Measurements from ENCODE around the gene MLXIPL.
"Not testable (repeated sequence)": the region's sequence is repeated elsewhere in the genome, so short reads cannot be mapped to it uniquely, and the experiment has no call there.

Gene MLXIPL

GRCh38 chr7:73663033-73663432 lies 38.7 kb upstream of the MLXIPL start:
- Histone ChIP-seq H3K27ac (ENCODE audit: low read depth in 2 of 2, low read length in 2 of 2) (no peak overlapping the region), H3K27me3 (ENCODE audit: control insufficient read depth in 2 of 2, insufficient read depth in 2 of 2, low read length in 2 of 2) (no peaks in the 10 kb centered on the region)

DNA sequence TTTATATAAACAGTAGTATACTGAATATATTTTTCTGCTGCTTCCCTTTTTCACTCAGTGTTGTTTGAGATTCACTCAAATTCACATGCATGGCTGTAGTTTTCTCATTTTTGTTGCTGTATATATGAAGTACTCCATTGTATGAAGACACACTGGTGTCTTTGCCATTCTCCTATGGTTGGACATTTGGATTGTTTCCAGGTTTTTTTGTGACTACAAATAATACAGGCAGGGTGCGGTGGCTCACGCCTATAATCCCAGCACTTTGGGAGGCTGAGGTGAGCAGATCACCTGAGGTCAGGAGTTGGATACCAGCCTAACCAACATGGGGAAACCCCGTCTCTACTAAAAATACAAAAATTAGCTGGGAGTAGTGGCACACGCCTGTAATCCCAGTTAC lies 36.3 kb upstream of the MLXIPL start:
- not testable (repeated sequence) for H3K4me3 ChIP-seq (ENCODE audit: low read length in 2 of 2); H3K27me3 ChIP-seq (ENCODE audit: control insufficient read depth in 2 of 2, insufficient read depth in 2 of 2, low read length in 2 of 2); H3K27ac ChIP-seq (ENCODE audit: low read depth in 2 of 2, low read length in 2 of 2); H3K9ac ChIP-seq (ENCODE audit: low read depth in 1 of 2, low read length in 2 of 2); H3K36me3 ChIP-seq (ENCODE audit: control insufficient read depth in 2 of 2, insufficient read depth in 2 of 2, low read length in 2 of 2); H3K4me1 ChIP-seq (ENCODE audit: control insufficient read depth in 2 of 2, insufficient read depth in 2 of 2, low read length in 2 of 2); H3K9me3 ChIP-seq (ENCODE audit: control insufficient read depth in 2 of 2, low read length in 2 of 2)

More at GRCh38 chr7:73663033-73663432, 38.7 kb upstream of the MLXIPL start:
- no peak overlapping the region for H3K4me3 ChIP-seq (ENCODE audit: low read length in 2 of 2)
- H3K9me3 ChIP-seq (ENCODE audit: control insufficient read depth in 2 of 2, low read length in 2 of 2): no peaks in the 10 kb centered on the region
- H3K4me1 ChIP-seq (ENCODE audit: control insufficient read depth in 2 of 2, insufficient read depth in 2 of 2, low read length in 2 of 2): peaks cover 6 to 9% of the 10 kb centered on the region in 2 donors
- H3K36me3 ChIP-seq (ENCODE audit: control insufficient read depth in 2 of 2, insufficient read depth in 2 of 2, low read length in 2 of 2): no peaks in the 10 kb centered on the region
- no peak overlapping the region for H3K9ac ChIP-seq (ENCODE audit: low read depth in 1 of 2, low read length in 2 of 2)

GRCh38 chr7:73659983-73660382 lies 35.7 kb upstream of the MLXIPL start:
- H3K4me3 ChIP-seq (ENCODE audit: low read length in 2 of 2): no peak overlapping the region
- no peaks in the 10 kb centered on the region for H3K27me3 ChIP-seq (ENCODE audit: control insufficient read depth in 2 of 2, insufficient read depth in 2 of 2, low read length in 2 of 2)
- no peaks in the 10 kb centered on the region for H3K36me3 ChIP-seq (ENCODE audit: control insufficient read depth in 2 of 2, insufficient read depth in 2 of 2, low read length in 2 of 2)
- no peak overlapping the region for H3K9ac ChIP-seq (ENCODE audit: low read depth in 1 of 2, low read length in 2 of 2)
- H3K4me1 ChIP-seq (ENCODE audit: control insufficient read depth in 2 of 2, insufficient read depth in 2 of 2, low read length in 2 of 2): peaks cover 3% of the 10 kb centered on the region in 2 donors
- H3K9me3 ChIP-seq (ENCODE audit: control insufficient read depth in 2 of 2, low read length in 2 of 2): no peaks in the 10 kb centered on the region
- no peak overlapping the region for H3K27ac ChIP-seq (ENCODE audit: low read depth in 2 of 2, low read length in 2 of 2)

DNA sequence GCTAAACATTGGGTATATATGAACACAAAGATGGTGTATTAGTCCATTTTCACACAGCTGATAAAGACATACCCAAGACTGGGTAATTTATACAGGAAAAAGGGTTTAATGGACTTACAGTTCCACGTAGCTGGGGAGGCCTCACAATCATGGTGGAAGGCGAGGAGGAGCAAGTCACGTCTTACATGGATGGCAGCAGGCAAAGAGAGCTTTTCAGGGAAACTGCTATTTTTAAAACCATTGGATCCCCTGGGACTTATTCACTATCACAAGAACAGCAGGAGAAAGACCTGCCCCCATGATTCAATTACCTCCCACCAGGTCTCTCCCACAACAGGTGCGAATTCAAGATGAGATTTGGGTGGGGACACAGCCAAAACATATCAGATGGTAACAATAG lies 31.0 kb upstream of the MLXIPL start:
- not testable (repeated sequence) for H3K9me3 ChIP-seq (ENCODE audit: control insufficient read depth in 2 of 2, low read length in 2 of 2); H3K27me3 ChIP-seq (ENCODE audit: control insufficient read depth in 2 of 2, insufficient read depth in 2 of 2, low read length in 2 of 2); H3K9ac ChIP-seq (ENCODE audit: low read depth in 1 of 2, low read length in 2 of 2); H3K36me3 ChIP-seq (ENCODE audit: control insufficient read depth in 2 of 2, insufficient read depth in 2 of 2, low read length in 2 of 2); H3K4me1 ChIP-seq (ENCODE audit: control insufficient read depth in 2 of 2, insufficient read depth in 2 of 2, low read length in 2 of 2); H3K27ac ChIP-seq (ENCODE audit: low read depth in 2 of 2, low read length in 2 of 2); H3K4me3 ChIP-seq (ENCODE audit: low read length in 2 of 2)

DNA sequence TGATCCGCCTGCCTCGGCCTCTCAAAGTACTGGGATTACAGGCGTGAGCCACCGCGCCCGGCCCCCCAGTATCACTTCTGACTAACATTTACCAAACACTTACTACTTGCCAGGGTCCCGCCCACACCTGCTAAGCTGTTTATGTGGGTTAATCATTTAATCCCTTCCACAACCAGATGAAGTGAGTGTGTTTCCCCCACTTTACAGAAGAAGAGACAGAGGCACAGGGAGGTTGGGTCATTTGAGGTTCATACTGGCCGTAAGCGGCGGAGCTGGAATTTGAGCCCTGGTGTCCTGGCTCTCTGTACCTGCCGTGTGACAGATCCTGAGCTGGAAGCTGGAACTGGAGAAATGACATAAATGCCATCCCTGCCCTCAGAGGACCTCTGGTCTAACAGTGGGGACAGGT lies 28.2 kb upstream of the MLXIPL start:
- no peak overlapping the region for H3K27ac ChIP-seq (ENCODE audit: low read depth in 2 of 2, low read length in 2 of 2)
- H3K9me3 ChIP-seq (ENCODE audit: control insufficient read depth in 2 of 2, low read length in 2 of 2): no peaks in the 10 kb centered on the region
- H3K9ac ChIP-seq (ENCODE audit: low read depth in 1 of 2, low read length in 2 of 2): no peak overlapping the region
- no peak overlapping the region for H3K4me3 ChIP-seq (ENCODE audit: low read length in 2 of 2)
- peaks cover 6 to 11% of the 10 kb centered on the region in 2 donors for H3K4me1 ChIP-seq (ENCODE audit: control insufficient read depth in 2 of 2, insufficient read depth in 2 of 2, low read length in 2 of 2)
- peaks cover 8 to 12% of the 10 kb centered on the region in 2 donors for H3K27me3 ChIP-seq (ENCODE audit: control insufficient read depth in 2 of 2, insufficient read depth in 2 of 2, low read length in 2 of 2)
- no peaks in the 10 kb centered on the region for H3K36me3 ChIP-seq (ENCODE audit: control insufficient read depth in 2 of 2, insufficient read depth in 2 of 2, low read length in 2 of 2)

DNA sequence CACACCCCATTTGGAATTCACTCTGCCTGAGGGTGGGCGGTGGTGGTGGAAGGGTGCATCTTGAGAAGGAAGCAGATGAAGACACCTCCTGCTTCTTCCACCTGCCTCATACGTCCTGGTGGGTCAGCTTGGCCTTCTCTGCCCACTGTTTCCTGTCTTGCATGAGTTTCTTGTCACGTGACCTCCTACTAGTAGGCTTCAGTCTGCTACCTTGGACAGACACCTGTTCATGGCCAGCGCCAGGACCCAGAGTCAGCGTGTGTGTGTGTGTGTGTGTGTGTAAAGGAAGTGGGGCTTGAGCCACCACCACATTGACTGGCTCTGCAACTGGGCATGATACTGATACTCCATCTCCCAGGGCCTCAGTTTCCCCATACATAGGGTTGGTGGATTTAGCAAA lies 26.2 kb upstream of the MLXIPL start:
- Histone ChIP-seq H3K27ac (ENCODE audit: low read depth in 2 of 2, low read length in 2 of 2) (no peak overlapping the region), H3K4me3 (ENCODE audit: low read length in 2 of 2) (no peak overlapping the region), H3K27me3 (ENCODE audit: control insufficient read depth in 2 of 2, insufficient read depth in 2 of 2, low read length in 2 of 2) (peaks cover 12 to 16% of the 10 kb centered on the region in 2 donors), H3K9me3 (ENCODE audit: control insufficient read depth in 2 of 2, low read length in 2 of 2) (no peaks in the 10 kb centered on the region), H3K4me1 (ENCODE audit: control insufficient read depth in 2 of 2, insufficient read depth in 2 of 2, low read length in 2 of 2) (peaks cover 9 to 11% of the 10 kb centered on the region in 2 donors), H3K9ac (ENCODE audit: low read depth in 1 of 2, low read length in 2 of 2) (no peak overlapping the region), H3K36me3 (ENCODE audit: control insufficient read depth in 2 of 2, insufficient read depth in 2 of 2, low read length in 2 of 2) (no peaks in the 10 kb centered on the region)

DNA sequence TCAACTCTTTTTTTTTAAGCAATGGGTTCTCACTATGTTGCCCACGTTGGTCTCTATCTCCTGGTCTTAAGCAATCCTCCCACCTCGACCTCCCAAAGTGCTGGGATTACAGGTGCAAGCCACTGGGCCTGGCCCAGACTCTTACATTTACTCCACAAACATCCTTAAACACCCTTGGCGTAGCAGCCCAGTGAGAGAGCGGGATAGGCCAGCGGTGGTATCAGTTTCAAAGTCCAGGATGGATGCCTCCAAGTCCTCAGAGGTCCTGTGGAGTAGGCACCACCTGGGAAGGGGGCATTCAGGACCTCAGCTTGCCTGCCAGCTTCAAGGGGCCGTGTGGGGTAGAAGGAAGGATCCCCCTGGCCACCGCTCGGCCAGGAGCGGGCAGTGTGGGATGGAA lies 25.3 kb upstream of the MLXIPL start:
- Histone ChIP-seq H3K27me3 (ENCODE audit: control insufficient read depth in 2 of 2, insufficient read depth in 2 of 2, low read length in 2 of 2) (peaks cover 12 to 17% of the 10 kb centered on the region in 2 donors), H3K9me3 (ENCODE audit: control insufficient read depth in 2 of 2, low read length in 2 of 2) (no peaks in the 10 kb centered on the region), H3K36me3 (ENCODE audit: control insufficient read depth in 2 of 2, insufficient read depth in 2 of 2, low read length in 2 of 2) (no peaks in the 10 kb centered on the region)

DNA sequence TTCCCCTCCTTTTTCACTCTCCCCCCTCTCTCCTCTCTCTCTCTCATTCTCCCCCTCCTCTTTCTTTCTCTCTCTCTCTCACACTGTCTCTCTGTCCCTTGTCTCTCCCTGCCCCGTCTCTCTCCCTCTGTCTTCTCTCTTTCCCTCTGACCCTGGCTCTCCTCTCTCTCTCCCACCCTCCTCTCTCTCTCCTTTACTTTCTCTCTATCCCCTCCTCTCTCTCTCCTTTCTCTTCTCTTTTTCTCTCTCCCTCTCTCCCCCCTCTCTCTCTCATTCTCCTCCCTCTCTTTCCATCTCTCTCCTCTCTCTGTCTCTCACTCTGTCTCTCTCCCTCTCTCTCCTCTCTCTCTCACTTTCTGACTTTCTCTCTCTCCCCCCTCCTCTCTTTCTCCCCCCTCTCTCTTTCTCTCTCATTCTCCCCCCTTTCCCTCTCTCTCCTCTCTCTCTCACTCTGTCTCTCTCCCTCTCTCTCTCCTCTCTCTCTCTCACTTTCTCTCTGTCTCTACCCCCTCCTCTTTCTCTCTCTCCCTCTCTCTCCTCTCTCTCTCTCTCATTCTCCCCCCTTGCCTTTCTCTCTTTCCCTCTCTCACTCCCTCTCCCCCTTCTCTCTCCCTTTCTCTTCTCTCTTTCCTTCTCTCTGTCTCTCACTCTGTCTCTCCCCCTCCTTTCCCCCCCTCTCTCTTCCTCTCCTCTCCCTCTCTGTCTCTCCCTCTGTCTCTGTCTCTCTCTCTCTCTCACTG lies 24.4 kb upstream of the MLXIPL start:
- H3K36me3 ChIP-seq (ENCODE audit: control insufficient read depth in 2 of 2, insufficient read depth in 2 of 2, low read length in 2 of 2): no peaks in the 10 kb centered on the region
- no peak overlapping the region for H3K27ac ChIP-seq (ENCODE audit: low read depth in 2 of 2, low read length in 2 of 2)
- H3K4me3 ChIP-seq (ENCODE audit: low read length in 2 of 2): no peak overlapping the region
- peaks cover 9 to 11% of the 10 kb centered on the region in 2 donors for H3K4me1 ChIP-seq (ENCODE audit: control insufficient read depth in 2 of 2, insufficient read depth in 2 of 2, low read length in 2 of 2)
- peak overlapping the region in 1 of 2 donors; percentile 56 for H3K9ac ChIP-seq (ENCODE audit: low read depth in 1 of 2, low read length in 2 of 2)
- H3K27me3 ChIP-seq (ENCODE audit: control insufficient read depth in 2 of 2, insufficient read depth in 2 of 2, low read length in 2 of 2): peaks cover 12 to 17% of the 10 kb centered on the region in 2 donors
- no peaks in the 10 kb centered on the region for H3K9me3 ChIP-seq (ENCODE audit: control insufficient read depth in 2 of 2, low read length in 2 of 2)

More for the DNA sequence above, 25.3 kb upstream of the MLXIPL start:
- H3K9ac ChIP-seq (ENCODE audit: low read depth in 1 of 2, low read length in 2 of 2): no peak overlapping the region
- H3K27ac ChIP-seq (ENCODE audit: low read depth in 2 of 2, low read length in 2 of 2): no peak overlapping the region
- no peak overlapping the region for H3K4me3 ChIP-seq (ENCODE audit: low read length in 2 of 2)
- peaks cover 9 to 11% of the 10 kb centered on the region in 2 donors for H3K4me1 ChIP-seq (ENCODE audit: control insufficient read depth in 2 of 2, insufficient read depth in 2 of 2, low read length in 2 of 2)

- Histone ChIP-seq H3K4me1 (ENCODE audit: control insufficient read depth in 2 of 2, insufficient read depth in 2 of 2, low read length in 2 of 2) (peaks cover 9 to 11% of the 10 kb centered on the region in 2 donors), H3K27ac (ENCODE audit: low read depth in 2 of 2, low read length in 2 of 2) (no peak overlapping the region), H3K4me3 (ENCODE audit: low read length in 2 of 2) (peak overlapping the region; percentile 20 to 27), H3K9me3 (ENCODE audit: control insufficient read depth in 2 of 2, low read length in 2 of 2) (no peaks in the 10 kb centered on the region), H3K27me3 (ENCODE audit: control insufficient read depth in 2 of 2, insufficient read depth in 2 of 2, low read length in 2 of 2) (peaks cover 12 to 17% of the 10 kb centered on the region in 2 donors), H3K36me3 (ENCODE audit: control insufficient read depth in 2 of 2, insufficient read depth in 2 of 2, low read length in 2 of 2) (no peaks in the 10 kb centered on the region), H3K9ac (ENCODE audit: low read depth in 1 of 2, low read length in 2 of 2) (peak overlapping the region in 1 of 2 donors; percentile 56)
Measured at GRCh38 chr7:73647725-73648592, 23.6 kb upstream of the MLXIPL start.

Measured in mucosa of rectum (tissue), 2 donors.